DND-41 (cell line): Measurements from ENCODE around the gene ADAMTS13.

Experiments
- EZH2 ChIP-seq: IDR thresholded peaks from 3 replicates; pipeline ENCODE4 v1.6.1; 2012; ENCODE audit warnings: borderline replicate concordance, low read depth, mild to moderate bottlenecking, moderate library complexity, low read length, inconsistent platforms; ENCODE audit not compliant: severe bottlenecking
- TF ChIP-seq, protein P1 (sequence below): IDR thresholded peaks from 2 replicates; pipeline ENCODE4 v1.5.1; 2012; ENCODE audit warnings: borderline replicate concordance, low read length, moderate library complexity, mild to moderate bottlenecking; ENCODE audit not compliant: poor library complexity, severe bottlenecking; ENCODE audit errors: extremely low read depth

- no peak for TF ChIP-seq EZH2
- TF ChIP-seq, protein P1, sequence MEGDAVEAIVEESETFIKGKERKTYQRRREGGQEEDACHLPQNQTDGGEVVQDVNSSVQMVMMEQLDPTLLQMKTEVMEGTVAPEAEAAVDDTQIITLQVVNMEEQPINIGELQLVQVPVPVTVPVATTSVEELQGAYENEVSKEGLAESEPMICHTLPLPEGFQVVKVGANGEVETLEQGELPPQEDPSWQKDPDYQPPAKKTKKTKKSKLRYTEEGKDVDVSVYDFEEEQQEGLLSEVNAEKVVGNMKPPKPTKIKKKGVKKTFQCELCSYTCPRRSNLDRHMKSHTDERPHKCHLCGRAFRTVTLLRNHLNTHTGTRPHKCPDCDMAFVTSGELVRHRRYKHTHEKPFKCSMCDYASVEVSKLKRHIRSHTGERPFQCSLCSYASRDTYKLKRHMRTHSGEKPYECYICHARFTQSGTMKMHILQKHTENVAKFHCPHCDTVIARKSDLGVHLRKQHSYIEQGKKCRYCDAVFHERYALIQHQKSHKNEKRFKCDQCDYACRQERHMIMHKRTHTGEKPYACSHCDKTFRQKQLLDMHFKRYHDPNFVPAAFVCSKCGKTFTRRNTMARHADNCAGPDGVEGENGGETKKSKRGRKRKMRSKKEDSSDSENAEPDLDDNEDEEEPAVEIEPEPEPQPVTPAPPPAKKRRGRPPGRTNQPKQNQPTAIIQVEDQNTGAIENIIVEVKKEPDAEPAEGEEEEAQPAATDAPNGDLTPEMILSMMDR: no peak
Measured at GRCh38 chr9:133405508-133406438, 16.4 kb upstream of the ADAMTS13 start.
